OCI-LY1 (cell line): ENCODE data around the gene CPEB1.

Experiments used
- H2AFZ ChIP-seq: fragments of 200-600 bp; sonication (generic), shearing (Covaris generic); 2 replicates; pipeline ENCODE4 v1.6.0; 2014; ENCODE audit warnings: antibody characterized with exemption, mild to moderate bottlenecking, low read length
- H3F3A ChIP-seq: fragments of 200-600 bp; sonication (generic), shearing (Covaris generic); 2 replicates; pipeline ENCODE4 v1.6.0; 2014; ENCODE audit warnings: mild to moderate bottlenecking, antibody characterized with exemption, low read length, moderate library complexity; ENCODE audit not compliant: insufficient read depth
- H3K27ac ChIP-seq: fragments of 200-600 bp; sonication (generic); 2 replicates; pipeline ENCODE4 v1.5.1; 2014; ENCODE audit warnings: low read length, mixed run types, mild to moderate bottlenecking, low read depth; ENCODE audit not compliant: poor library complexity, severe bottlenecking
- H3K27me3 ChIP-seq: fragments of 200-600 bp; sonication (generic); 2 replicates; pipeline ENCODE4 v1.6.0; 2014; ENCODE audit warnings: antibody characterized with exemption, mild to moderate bottlenecking, low read length, moderate library complexity; ENCODE audit not compliant: insufficient read depth
- H3K36me3 ChIP-seq: fragments of 200-600 bp; sonication (generic); 2 replicates; pipeline ENCODE4 v1.6.1; 2014; ENCODE audit warnings: mild to moderate bottlenecking, antibody characterized with exemption, low read length, moderate library complexity, mixed read lengths; ENCODE audit not compliant: insufficient read depth
- H3K4me1 ChIP-seq: fragments of 200-600 bp; sonication (generic); 2 replicates; pipeline ENCODE4 v1.5.1; 2014; ENCODE audit warnings: mild to moderate bottlenecking, low read length, moderate library complexity; ENCODE audit not compliant: insufficient read depth, severe bottlenecking
- H3K4me2 ChIP-seq: fragments of 200-600 bp; sonication (generic), shearing (Covaris generic); 2 replicates; pipeline ENCODE4 v1.6.1; 2014; ENCODE audit warnings: low read length
- H3K4me3 ChIP-seq: fragments of 200-600 bp; sonication (generic); 2 replicates; pipeline ENCODE4 v1.5.1; 2014; ENCODE audit warnings: low read length, low read depth, mild to moderate bottlenecking, mixed read lengths; ENCODE audit not compliant: poor library complexity, severe bottlenecking
- H3K79me2 ChIP-seq: fragments of 200-600 bp; shearing (Covaris generic); 2 replicates; pipeline ENCODE4 v1.6.1; 2016; ENCODE audit warnings: mixed run types, low read length, mixed read lengths; ENCODE audit not compliant: insufficient read depth
- H3K9ac ChIP-seq: fragments of 200-600 bp; sonication (generic), shearing (Covaris generic); 2 replicates; pipeline ENCODE4 v1.6.1; 2014; ENCODE audit warnings: mild to moderate bottlenecking, low read length, mixed read lengths
- H3K9me2 ChIP-seq: fragments of 200-600 bp; sonication (generic), shearing (Covaris generic); 2 replicates; pipeline ENCODE4 v1.6.1; 2014; ENCODE audit warnings: low read depth, mild to moderate bottlenecking, low read length, mixed read lengths
- H3K9me3 ChIP-seq: fragments of 200-600 bp; shearing (Covaris generic); 2 replicates; pipeline ENCODE4 v1.6.1; 2014; ENCODE audit warnings: low read length, mixed read lengths
- H4K20me1 ChIP-seq: fragments of 200-600 bp; sonication (generic), shearing (Covaris generic); 2 replicates; pipeline ENCODE4 v1.6.0; 2016; ENCODE audit warnings: mild to moderate bottlenecking, low read length; ENCODE audit not compliant: insufficient read depth
- EZH2 ChIP-seq: fragments of 200-600 bp; sonication (generic), shearing (Covaris generic); IDR thresholded peaks from 2 replicates; pipeline ENCODE4 v1.8.0; 2017; ENCODE audit warnings: borderline replicate concordance, mixed run types, mild to moderate bottlenecking, antibody characterized with exemption, low read length, moderate library complexity, mixed read lengths
- TF ChIP-seq, protein P1 (sequence below): fragments of 200-600 bp; sonication (generic), shearing (Covaris generic); IDR thresholded peaks from 2 replicates; pipeline ENCODE4 v1.5.1; 2017; ENCODE audit warnings: mild to moderate bottlenecking, antibody characterized with exemption, low read length, moderate library complexity, mixed read lengths

Gene CPEB1

DNA sequence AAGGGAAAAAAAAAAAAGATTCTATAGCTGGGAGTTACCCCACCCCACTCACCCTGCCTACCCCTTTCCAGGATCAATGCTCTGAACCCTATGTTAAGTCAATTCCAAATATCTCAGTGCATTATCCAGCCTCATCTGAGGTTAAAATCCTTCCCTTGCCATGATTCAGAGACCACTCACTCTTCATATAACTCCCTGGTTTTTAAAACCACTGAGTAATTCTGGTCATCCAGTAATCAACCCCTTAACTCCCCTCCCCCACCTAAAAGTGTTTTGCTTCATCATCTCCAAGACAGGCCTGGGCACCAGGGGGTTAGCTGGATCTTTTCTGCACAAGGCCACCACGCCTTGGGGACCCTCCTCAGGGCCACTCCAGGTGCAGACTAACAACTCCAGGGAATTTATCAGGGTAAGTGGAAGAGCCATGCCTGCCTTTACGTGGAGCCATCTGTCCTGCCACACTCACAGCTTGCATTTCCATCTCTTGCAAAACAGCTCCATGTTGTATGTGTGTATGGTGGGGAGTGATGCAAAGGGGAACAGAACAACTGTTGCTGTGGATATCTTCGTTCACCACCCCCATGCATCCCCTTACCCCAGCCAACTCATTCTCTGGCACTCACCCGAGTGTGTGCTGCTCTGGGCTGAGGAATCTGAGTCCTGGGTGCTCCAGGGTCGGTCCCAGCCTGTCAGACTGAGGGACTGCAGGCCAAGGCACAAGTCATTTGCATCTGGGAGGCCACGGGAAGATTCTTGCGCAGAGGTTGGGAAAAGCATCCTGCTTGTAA is 76.2 kb downstream of the CPEB1 start:
- H4K20me1 ChIP-seq, result no peaks in the 10 kb centered on the region
- H3K79me2 ChIP-seq, result no peaks in the 10 kb centered on the region
- H3K36me3 ChIP-seq, result no peaks in the 10 kb centered on the region
- H2AFZ ChIP-seq, result no peak overlapping the region
- no peaks in the 10 kb centered on the region for H3K9me3 ChIP-seq
- no peaks in the 10 kb centered on the region for H3K27me3 ChIP-seq
- no peak overlapping the region for H3K9ac ChIP-seq
- H3K4me1 ChIP-seq, result no peaks in the 10 kb centered on the region
- TF ChIP-seq EZH2, result no peak
- TF ChIP-seq, protein P1, sequence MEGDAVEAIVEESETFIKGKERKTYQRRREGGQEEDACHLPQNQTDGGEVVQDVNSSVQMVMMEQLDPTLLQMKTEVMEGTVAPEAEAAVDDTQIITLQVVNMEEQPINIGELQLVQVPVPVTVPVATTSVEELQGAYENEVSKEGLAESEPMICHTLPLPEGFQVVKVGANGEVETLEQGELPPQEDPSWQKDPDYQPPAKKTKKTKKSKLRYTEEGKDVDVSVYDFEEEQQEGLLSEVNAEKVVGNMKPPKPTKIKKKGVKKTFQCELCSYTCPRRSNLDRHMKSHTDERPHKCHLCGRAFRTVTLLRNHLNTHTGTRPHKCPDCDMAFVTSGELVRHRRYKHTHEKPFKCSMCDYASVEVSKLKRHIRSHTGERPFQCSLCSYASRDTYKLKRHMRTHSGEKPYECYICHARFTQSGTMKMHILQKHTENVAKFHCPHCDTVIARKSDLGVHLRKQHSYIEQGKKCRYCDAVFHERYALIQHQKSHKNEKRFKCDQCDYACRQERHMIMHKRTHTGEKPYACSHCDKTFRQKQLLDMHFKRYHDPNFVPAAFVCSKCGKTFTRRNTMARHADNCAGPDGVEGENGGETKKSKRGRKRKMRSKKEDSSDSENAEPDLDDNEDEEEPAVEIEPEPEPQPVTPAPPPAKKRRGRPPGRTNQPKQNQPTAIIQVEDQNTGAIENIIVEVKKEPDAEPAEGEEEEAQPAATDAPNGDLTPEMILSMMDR, result no peak
- no peaks in the 10 kb centered on the region for H3K9me2 ChIP-seq
- H3K4me2 ChIP-seq, result no peak overlapping the region
- no peak overlapping the region for H3K27ac ChIP-seq
- H3K4me3 ChIP-seq, result no peak overlapping the region
- H3F3A ChIP-seq, result no peaks in the 10 kb centered on the region

- Histone ChIP-seq H3K4me2 (no peak overlapping the region), H3K9me2 (no peaks in the 10 kb centered on the region), H3K27ac (no peak overlapping the region), H3K79me2 (no peaks in the 10 kb centered on the region), H3K36me3 (no peaks in the 10 kb centered on the region), H3K4me1 (no peaks in the 10 kb centered on the region), H3K4me3 (no peak overlapping the region), H2AFZ (no peak overlapping the region), H3F3A (no peaks in the 10 kb centered on the region), H3K27me3 (no peaks in the 10 kb centered on the region), H3K9ac (no peak overlapping the region), H4K20me1 (no peaks in the 10 kb centered on the region), H3K9me3 (no peaks in the 10 kb centered on the region)
- TF ChIP-seq, protein P1, result no peak
- no peak for TF ChIP-seq EZH2
Measured at GRCh38 chr15:82569834-82570233, 77.3 kb downstream of the CPEB1 start.

- Histone ChIP-seq H3F3A (no peaks in the 10 kb centered on the region), H3K9ac (no peak overlapping the region), H3K4me3 (no peak overlapping the region), H3K27me3 (no peaks in the 10 kb centered on the region), H3K27ac (no peak overlapping the region), H2AFZ (no peak overlapping the region), H3K36me3 (no peaks in the 10 kb centered on the region), H4K20me1 (no peaks in the 10 kb centered on the region), H3K79me2 (no peaks in the 10 kb centered on the region), H3K4me1 (no peaks in the 10 kb centered on the region), H3K9me2 (no peaks in the 10 kb centered on the region), H3K9me3 (no peaks in the 10 kb centered on the region), H3K4me2 (no peak overlapping the region)
- TF ChIP-seq EZH2, result no peak
- TF ChIP-seq, protein P1, result no peak
Measured at GRCh38 chr15:82568986-82569385, 78.2 kb downstream of the CPEB1 start.
